Astrocyte (in vitro differentiated cells and primary cell): ENCODE data around the gene MYMK.

Experiments used
- CTCF ChIP-seq: IDR thresholded peaks from 2 replicates; pipeline ENCODE4 v1.5.1; 2011; ENCODE audit warnings: low read depth, mild to moderate bottlenecking, inconsistent platforms, low read length, moderate library complexity; ENCODE audit not compliant: insufficient read depth
- EZH2 ChIP-seq: IDR thresholded peaks from 2 replicates; pipeline ENCODE4 v1.6.1; 2012; ENCODE audit warnings: mild to moderate bottlenecking, low read length, inconsistent platforms; ENCODE audit not compliant: insufficient read depth

DNA sequence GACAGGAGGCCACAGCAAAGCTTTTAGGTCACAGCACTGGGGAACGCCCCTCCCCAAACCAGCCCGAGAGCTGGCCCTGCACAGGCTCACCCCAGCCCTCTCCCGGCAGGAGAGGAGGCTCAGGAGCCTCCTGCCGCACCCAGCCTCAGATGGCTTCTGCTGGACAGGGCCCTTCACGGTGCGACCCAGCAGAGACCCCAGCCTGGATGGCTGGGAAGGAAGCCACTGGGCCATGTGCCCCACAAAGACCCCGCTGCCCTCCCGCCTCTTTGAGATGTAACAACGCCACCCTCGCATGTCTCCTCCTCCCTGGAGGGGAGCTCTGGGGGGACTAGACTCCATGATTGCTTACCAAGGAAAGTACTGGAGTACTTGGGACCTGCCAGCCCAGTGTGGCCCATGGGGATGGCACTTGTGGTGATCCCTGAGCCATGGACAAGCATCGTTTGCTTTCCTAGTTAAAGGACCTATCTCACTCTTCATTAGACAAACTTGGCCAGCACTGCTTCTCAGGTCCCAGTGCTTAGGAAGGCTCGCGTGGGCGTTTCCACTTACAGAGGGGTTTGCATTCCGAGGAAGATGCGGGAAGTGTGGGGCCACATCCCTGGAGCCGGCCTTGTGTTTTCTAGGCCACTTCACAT is 9.0 kb downstream of the MYMK start:
- TF ChIP-seq CTCF (no peak), EZH2 (no peak)
